Smooth muscle cell (in vitro differentiated cells): ENCODE measurements around the gene RNASE13. TPM values are rescaled to one million over a fixed set of nuclear protein-coding genes. Genes with fewer than 3 reads are reported as not detected.

ENCODE experiments used
- DNase-seq: peaks from one replicate; lab custom pipeline; 2025; ENCODE audit not compliant: unreplicated experiment; lab: John Stamatoyannopoulos, UW
- H2AFZ ChIP-seq: fragments of 200-600 bp; sonication (generic); 2 replicates; pipeline ENCODE4 v1.6.0; 2016; ENCODE audit warnings: antibody characterized with exemption, low read depth, mild to moderate bottlenecking
- H3F3A ChIP-seq: fragments of 200-600 bp; sonication (generic); 2 replicates; pipeline ENCODE4 v1.6.0; 2017; ENCODE audit warnings: antibody characterized with exemption, low read depth
- H3K27ac ChIP-seq: fragments of 200-600 bp; sonication (generic); 2 replicates; pipeline ENCODE4 v1.5.1; 2016; ENCODE audit warnings: low read depth, mild to moderate bottlenecking
- H3K27me3 ChIP-seq: fragments of 200-600 bp; sonication (generic); 2 replicates; pipeline ENCODE4 v1.6.1; 2016; ENCODE audit warnings: low read depth, mild to moderate bottlenecking
- H3K36me3 ChIP-seq: fragments of 200-600 bp; sonication (generic); 2 replicates; pipeline ENCODE4 v1.5.1; 2016; ENCODE audit warnings: low read depth
- H3K4me1 ChIP-seq: fragments of 200-600 bp; sonication (generic); 2 replicates; pipeline ENCODE4 v1.5.1; 2016; ENCODE audit warnings: low read depth
- H3K4me2 ChIP-seq: fragments of 200-600 bp; sonication (generic); 2 replicates; pipeline ENCODE4 v1.6.0; 2016; ENCODE audit warnings: mild to moderate bottlenecking
- H3K4me3 ChIP-seq: fragments of 200-600 bp; sonication (generic); 2 replicates; pipeline ENCODE4 v1.5.1; 2016; ENCODE audit warnings: mild to moderate bottlenecking
- H3K79me2 ChIP-seq: fragments of 200-600 bp; sonication (generic); 2 replicates; pipeline ENCODE4 v1.6.0; 2016; ENCODE audit warnings: low read depth, mild to moderate bottlenecking
- H3K9ac ChIP-seq: fragments of 200-600 bp; sonication (generic); 2 replicates; pipeline ENCODE4 v1.6.0; 2016; ENCODE audit warnings: low read depth
- H3K9me3 ChIP-seq: fragments of 200-600 bp; sonication (generic); replicated peaks from 2 replicates; pipeline ENCODE4 v1.5.1; 2016; ENCODE audit warnings: low read depth
- H4K20me1 ChIP-seq: fragments of 200-600 bp; sonication (generic); 2 replicates; pipeline ENCODE4 v1.6.0; 2016; ENCODE audit warnings: low read depth
- CTCF ChIP-seq: fragments of 200-600 bp; sonication (generic); IDR thresholded peaks from 2 replicates; pipeline ENCODE4 v1.5.1; 2017; ENCODE audit warnings: borderline replicate concordance, mild to moderate bottlenecking, antibody characterized with exemption; ENCODE audit not compliant: insufficient read depth, poor library complexity, severe bottlenecking
- WGBS: methylation state at CpG from one replicate; pipeline ENCODE4 v1.1.7; 2016; ENCODE audit warnings: low lambda C conversion rate; 5-methylcytosine and 5-hydroxymethylcytosine counted together
- polyA plus RNA-seq: library from polyadenylated mRNA; unstranded; fragments of >200 nt; fragmentation: Nextera tagmentation; extraction: Ambion mirVana; gene quantifications from 2 replicates; pipeline ENCODE4 v1.2.1, GENCODE V29; 2016
- total RNA-seq: library from RNA; depleted of rRNA; stranded (reverse); fragments of >200 nt; gene quantifications from 2 replicates; pipeline ENCODE4 v1.2.3, GENCODE V29; 2014

RNASE13 gene
- total and polyA plus RNA-seq, 2 experiments from 2014 or later, result 0.25 TPM; not detected in 1

- DNase-seq, result no peak
- Histone ChIP-seq H3K9ac (peak overlapping the region; percentile 91), H3K79me2 (peaks cover 14% of the 10 kb centered on the region), H3K4me2 (peak overlapping the region; percentile 99), H3K27ac (peak overlapping the region; percentile 93), H3K27me3 (no peaks in the 10 kb centered on the region), H3K4me3 (peak overlapping the region; percentile 88), H3K36me3 (no peaks in the 10 kb centered on the region), H3K4me1 (peaks cover 25% of the 10 kb centered on the region), H2AFZ (peak overlapping the region; percentile 84), H3F3A (peaks cover 29% of the 10 kb centered on the region), H4K20me1 (peaks cover 9% of the 10 kb centered on the region), H3K9me3 (no peaks in the 10 kb centered on the region)
- peak; percentile 53 for TF ChIP-seq CTCF
- 2% methylated on average over 42 of the region's 45 CpGs for WGBS
Measured at GRCh38 chr14:21068521-21069387, 34.1 kb upstream of the RNASE13 start.

GRCh38 chr14:21066882-21067502, 32.4 kb upstream of the RNASE13 start:
- H3K27me3 ChIP-seq, result no peaks in the 10 kb centered on the region
- H3K4me1 ChIP-seq, result peaks cover 29% of the 10 kb centered on the region
- no peaks in the 10 kb centered on the region for H3K79me2 ChIP-seq
- no peak overlapping the region for H3K9ac ChIP-seq
- 80% methylated on average over 7 of the region's 7 CpGs for WGBS
- H4K20me1 ChIP-seq, result no peaks in the 10 kb centered on the region
- H3K9me3 ChIP-seq, result no peaks in the 10 kb centered on the region
- no peak overlapping the region for H3K4me2 ChIP-seq
- no peak overlapping the region for H2AFZ ChIP-seq
- no peak overlapping the region for H3K4me3 ChIP-seq
- H3K36me3 ChIP-seq, result no peaks in the 10 kb centered on the region
- DNase-seq, result no peak
- no peak overlapping the region for H3K27ac ChIP-seq
- peaks cover 22% of the 10 kb centered on the region for H3F3A ChIP-seq
- TF ChIP-seq CTCF, result no peak

GRCh38 chr14:21063479-21063878, 28.9 kb upstream of the RNASE13 start:
- TF ChIP-seq CTCF, result no peak
- peaks cover 11% of the 10 kb centered on the region for H3K4me1 ChIP-seq
- H3F3A ChIP-seq, result peaks cover 14% of the 10 kb centered on the region

More at GRCh38 chr14:21063479-21063878, 28.9 kb upstream of the RNASE13 start:
- no peak for DNase-seq
- WGBS, result 17% methylated on average over 3 of the region's 3 CpGs
- Histone ChIP-seq H3K27ac (peak overlapping the region; percentile 55), H4K20me1 (no peaks in the 10 kb centered on the region), H3K4me2 (peak overlapping the region; percentile 55), H3K36me3 (no peaks in the 10 kb centered on the region), H3K9ac (no peak overlapping the region), H3K9me3 (no peaks in the 10 kb centered on the region), H3K27me3 (no peaks in the 10 kb centered on the region), H2AFZ (peak overlapping the region; percentile 5), H3K79me2 (no peaks in the 10 kb centered on the region), H3K4me3 (no peak overlapping the region)
